Hepatocyte (in vitro differentiated cells): ENCODE results near the gene ACR. TPM values are rescaled to one million over a fixed set of nuclear protein-coding genes. Genes with fewer than 3 reads are reported as not detected.

Experiments
- DNase-seq: peaks from one replicate; pipeline ENCODE4 v3.0.0-alpha.2; 2016; ENCODE audit warnings: low spot score
- H2AFZ ChIP-seq: fragments of 200-600 bp; sonication (generic); 2 replicates; pipeline ENCODE4 v1.6.0; 2016; ENCODE audit warnings: antibody characterized with exemption, mild to moderate bottlenecking
- H3K27ac ChIP-seq: fragments of 200-600 bp; sonication (generic); 2 replicates; pipeline ENCODE4 v1.5.1; 2016; ENCODE audit warnings: mild to moderate bottlenecking
- H3K27me3 ChIP-seq: fragments of 200-600 bp; sonication (generic); 2 replicates; pipeline ENCODE4 v1.6.1; 2016
- H3K36me3 ChIP-seq: fragments of 200-600 bp; sonication (generic); replicated peaks from 2 replicates; pipeline ENCODE4 v1.5.1; 2016; ENCODE audit warnings: low read depth; ENCODE audit not compliant: insufficient read depth
- H3K4me1 ChIP-seq: fragments of 200-600 bp; sonication (generic); 2 replicates; pipeline ENCODE4 v1.5.1; 2016; ENCODE audit warnings: mild to moderate bottlenecking, moderate library complexity; ENCODE audit not compliant: insufficient read depth
- H3K4me2 ChIP-seq: fragments of 200-600 bp; sonication (generic); 2 replicates; pipeline ENCODE4 v1.6.0; 2016
- H3K4me3 ChIP-seq: fragments of 200-600 bp; sonication (generic); 2 replicates; pipeline ENCODE4 v1.5.1; 2016; ENCODE audit warnings: mild to moderate bottlenecking
- H3K79me2 ChIP-seq: fragments of 200-600 bp; sonication (generic); 2 replicates; pipeline ENCODE4 v1.6.0; 2017; ENCODE audit warnings: mild to moderate bottlenecking
- H3K9me2 ChIP-seq: fragments of 200-600 bp; sonication (generic); replicated peaks from 2 replicates; pipeline ENCODE4 v1.6.0; 2017; ENCODE audit warnings: mild to moderate bottlenecking; ENCODE audit not compliant: insufficient read depth
- H3K9me3 ChIP-seq: fragments of 200-600 bp; sonication (generic); 2 replicates; pipeline ENCODE4 v1.5.1; 2016; ENCODE audit warnings: low read depth, mild to moderate bottlenecking
- H4K20me1 ChIP-seq: fragments of 200-600 bp; sonication (generic); 2 replicates; pipeline ENCODE4 v1.6.0; 2016; ENCODE audit warnings: mild to moderate bottlenecking; ENCODE audit not compliant: insufficient read depth, poor library complexity, severe bottlenecking
- EZH2 ChIP-seq: fragments of 200-600 bp; sonication (generic); IDR thresholded peaks from 2 replicates; pipeline ENCODE4 v1.6.1; 2016; ENCODE audit warnings: antibody characterized with exemption, mild to moderate bottlenecking, borderline replicate concordance
- EZH2phosphoT487 ChIP-seq: fragments of 200-600 bp; sonication (generic); IDR thresholded peaks from one replicate; pipeline ENCODE4 v1.6.1; 2018; ENCODE audit warnings: antibody characterized with exemption, mild to moderate bottlenecking, low read depth, moderate library complexity; ENCODE audit not compliant: unreplicated experiment, severe bottlenecking
- WGBS: methylation state at CpG from one replicate; pipeline ENCODE4 v1.1.6; 2016; ENCODE audit warnings: low lambda C conversion rate; ENCODE audit errors: missing lambda C conversion rate; 5-methylcytosine and 5-hydroxymethylcytosine counted together
- polyA plus RNA-seq: library from polyadenylated mRNA; unstranded; fragments of >200 nt; fragmentation: Nextera tagmentation; extraction: Ambion mirVana; gene quantifications from 2 replicates; pipeline ENCODE4 v1.2.1, GENCODE V29; 2016
- total RNA-seq: library from RNA; depleted of rRNA; stranded (reverse); fragments of >200 nt; gene quantifications from 2 replicates; pipeline ENCODE4 v1.2.3, GENCODE V29; 2014
- TF ChIP-seq, protein P1 (sequence below): fragments of 200-600 bp; sonication (generic); IDR thresholded peaks from 2 replicates; pipeline ENCODE4 v1.5.1; 2016; ENCODE audit warnings: antibody characterized with exemption, mild to moderate bottlenecking; ENCODE audit not compliant: poor library complexity

Gene ACR
- total and polyA plus RNA-seq, 2 experiments from 2014 or later, result not detected

DNA sequence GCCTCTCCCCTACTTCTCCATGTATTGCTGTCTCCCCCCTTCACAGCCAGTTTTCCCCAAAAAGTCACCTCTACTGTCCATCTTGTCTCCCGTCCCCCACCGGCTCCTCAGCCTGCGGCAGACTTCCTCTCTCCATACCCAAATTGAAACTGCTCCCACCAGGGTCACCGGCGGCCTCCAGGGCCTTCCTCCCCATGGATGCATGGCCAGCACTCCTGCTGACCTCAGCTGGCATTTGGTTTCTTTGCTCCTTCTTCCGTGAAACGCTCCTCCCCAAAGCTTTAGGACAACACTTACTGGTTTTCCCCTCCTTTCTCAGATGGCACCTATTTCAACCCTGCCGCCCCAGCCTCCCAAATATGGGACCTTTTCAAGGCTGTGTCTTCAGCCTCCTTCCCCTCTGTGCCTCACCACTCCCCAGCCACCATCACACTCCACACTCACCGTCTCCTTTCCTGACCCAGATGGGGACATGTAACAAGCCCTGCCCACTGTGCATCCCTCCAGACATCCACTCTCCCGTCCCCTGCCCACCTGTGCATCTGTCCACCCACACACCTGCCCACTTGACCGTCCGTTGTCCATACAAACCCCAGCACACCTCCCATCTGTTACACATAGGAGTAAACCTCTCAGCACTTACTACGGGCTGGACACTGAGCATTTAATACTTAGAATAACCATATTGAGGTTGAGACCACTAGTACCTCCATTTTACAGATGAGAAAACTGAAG, 21.5 kb upstream of the ACR start:
- H3K4me2 ChIP-seq, result no peak overlapping the region
- no peaks in the 10 kb centered on the region for H3K36me3 ChIP-seq
- H3K4me1 ChIP-seq, result no peaks in the 10 kb centered on the region
- no peak for DNase-seq
- no peaks in the 10 kb centered on the region for H4K20me1 ChIP-seq
- TF ChIP-seq, protein P1, sequence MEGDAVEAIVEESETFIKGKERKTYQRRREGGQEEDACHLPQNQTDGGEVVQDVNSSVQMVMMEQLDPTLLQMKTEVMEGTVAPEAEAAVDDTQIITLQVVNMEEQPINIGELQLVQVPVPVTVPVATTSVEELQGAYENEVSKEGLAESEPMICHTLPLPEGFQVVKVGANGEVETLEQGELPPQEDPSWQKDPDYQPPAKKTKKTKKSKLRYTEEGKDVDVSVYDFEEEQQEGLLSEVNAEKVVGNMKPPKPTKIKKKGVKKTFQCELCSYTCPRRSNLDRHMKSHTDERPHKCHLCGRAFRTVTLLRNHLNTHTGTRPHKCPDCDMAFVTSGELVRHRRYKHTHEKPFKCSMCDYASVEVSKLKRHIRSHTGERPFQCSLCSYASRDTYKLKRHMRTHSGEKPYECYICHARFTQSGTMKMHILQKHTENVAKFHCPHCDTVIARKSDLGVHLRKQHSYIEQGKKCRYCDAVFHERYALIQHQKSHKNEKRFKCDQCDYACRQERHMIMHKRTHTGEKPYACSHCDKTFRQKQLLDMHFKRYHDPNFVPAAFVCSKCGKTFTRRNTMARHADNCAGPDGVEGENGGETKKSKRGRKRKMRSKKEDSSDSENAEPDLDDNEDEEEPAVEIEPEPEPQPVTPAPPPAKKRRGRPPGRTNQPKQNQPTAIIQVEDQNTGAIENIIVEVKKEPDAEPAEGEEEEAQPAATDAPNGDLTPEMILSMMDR, result no peak
- TF ChIP-seq EZH2phosphoT487 (no peak), EZH2 (no peak)
- H3K27ac ChIP-seq, result no peak overlapping the region
- H3K27me3 ChIP-seq, result peaks cover 25% of the 10 kb centered on the region
- H3K9me3 ChIP-seq, result no peaks in the 10 kb centered on the region
- WGBS, result 97% methylated on average over 13 of the region's 13 CpGs
- H3K79me2 ChIP-seq, result no peaks in the 10 kb centered on the region
- no peak overlapping the region for H3K4me3 ChIP-seq
- no peaks in the 10 kb centered on the region for H3K9me2 ChIP-seq
- no peak overlapping the region for H2AFZ ChIP-seq

DNA sequence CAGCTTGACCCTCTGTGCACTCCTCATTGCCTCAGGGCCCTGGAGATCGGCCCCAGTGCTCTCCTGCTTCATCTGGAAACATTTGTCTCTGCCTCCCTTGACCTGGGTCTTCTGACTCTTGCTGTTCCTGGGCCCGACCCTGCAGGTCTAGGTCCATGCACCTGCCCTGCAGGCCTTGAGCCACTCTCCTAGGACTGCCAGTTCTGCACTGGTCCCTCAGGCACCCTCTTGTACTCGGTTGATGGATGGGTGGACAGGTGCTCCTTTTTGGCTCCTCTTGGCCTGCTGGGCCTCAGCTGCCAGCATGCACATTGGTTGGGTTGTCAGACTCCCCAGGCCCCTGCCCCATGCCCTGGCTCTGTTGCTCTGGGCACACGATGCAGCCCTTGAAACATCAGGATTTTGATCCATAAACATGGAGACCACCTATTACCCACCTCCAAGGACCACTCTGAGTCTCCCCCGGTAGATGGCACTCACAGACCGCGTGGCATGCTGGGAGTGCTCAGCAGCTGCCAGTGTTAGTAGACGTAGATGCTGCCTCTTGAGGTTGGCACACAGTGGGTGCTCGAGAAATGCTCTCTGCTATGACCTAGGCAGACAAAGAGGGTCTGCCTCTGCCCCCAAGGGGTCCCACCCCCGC, 20.2 kb upstream of the ACR start:
- H3K4me3 ChIP-seq, result no peak overlapping the region
- WGBS, result 89% methylated on average over 9 of the region's 10 CpGs

DNA sequence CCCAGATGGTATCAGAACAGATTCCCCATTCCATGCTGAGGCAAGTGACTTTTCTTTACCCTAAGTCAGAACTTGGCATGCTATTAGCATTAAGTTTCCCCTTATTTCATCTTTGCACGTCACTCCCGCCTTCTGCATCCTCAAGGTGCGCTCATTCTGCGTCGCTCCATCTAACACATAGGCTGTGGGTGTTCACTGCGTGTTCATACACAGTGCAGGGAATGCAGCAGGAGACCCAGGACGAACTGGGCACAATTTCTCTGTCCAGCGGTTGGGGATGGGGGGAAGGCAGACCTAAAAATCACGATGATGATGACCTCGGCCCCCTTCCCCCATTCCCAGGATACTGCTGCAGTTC, 19.7 kb upstream of the ACR start:
- Histone ChIP-seq H3K4me1 (no peaks in the 10 kb centered on the region), H3K9me2 (no peaks in the 10 kb centered on the region), H4K20me1 (no peaks in the 10 kb centered on the region), H3K27ac (no peak overlapping the region), H3K27me3 (peaks cover 25% of the 10 kb centered on the region), H3K4me3 (no peak overlapping the region), H3K4me2 (no peak overlapping the region), H3K9me3 (no peaks in the 10 kb centered on the region), H2AFZ (no peak overlapping the region), H3K36me3 (no peaks in the 10 kb centered on the region), H3K79me2 (no peaks in the 10 kb centered on the region)
- 90% methylated on average over 10 of the region's 10 CpGs for WGBS
- no peak for DNase-seq
- TF ChIP-seq EZH2phosphoT487 (no peak), EZH2 (no peak)
- TF ChIP-seq, protein P1, result no peak

More for the DNA sequence above, 20.2 kb upstream of the ACR start:
- no peak overlapping the region for H3K27ac ChIP-seq
- no peak overlapping the region for H2AFZ ChIP-seq
- H3K4me1 ChIP-seq, result no peaks in the 10 kb centered on the region
- H4K20me1 ChIP-seq, result no peaks in the 10 kb centered on the region
- H3K9me3 ChIP-seq, result no peaks in the 10 kb centered on the region
- no peak for DNase-seq
- TF ChIP-seq EZH2 (no peak), EZH2phosphoT487 (no peak)
- TF ChIP-seq, protein P1, result no peak
- H3K9me2 ChIP-seq, result no peaks in the 10 kb centered on the region
- no peaks in the 10 kb centered on the region for H3K79me2 ChIP-seq
- H3K27me3 ChIP-seq, result peaks cover 25% of the 10 kb centered on the region
- H3K4me2 ChIP-seq, result no peak overlapping the region
- H3K36me3 ChIP-seq, result no peaks in the 10 kb centered on the region
